Cardiac muscle cell (in vitro differentiated cells and primary cell): ENCODE data around the gene ARHGAP26. TPM values are rescaled to one million over a fixed set of nuclear protein-coding genes. Genes with fewer than 3 reads are reported as not detected.
"Not testable (repeated sequence)": the region's sequence is repeated elsewhere in the genome, so short reads cannot be mapped to it uniquely, and the experiment has no call there.

ENCODE experiments used
- DNase-seq, 2 donors: peaks; one replicate each; pipeline versions ENCODE4 v3.0.0 to v3.0.0-alpha.2; 2010 to 2017; ENCODE audit warnings: low read depth in 1 of 2, low spot score in 1 of 2
- H3K27ac ChIP-seq: fragments of 200-600 bp; sonication (generic); 2 replicates; pipeline ENCODE4 v1.5.1; 2016
- H3K27me3 ChIP-seq: fragments of 200-600 bp; sonication (generic); 2 replicates; pipeline ENCODE4 v1.6.0; 2016; ENCODE audit warnings: control low read depth
- H3K36me3 ChIP-seq: fragments of 200-600 bp; sonication (generic); 2 replicates; pipeline ENCODE4 v1.5.1; 2016; ENCODE audit warnings: control low read depth
- H3K4me1 ChIP-seq: fragments of 200-600 bp; sonication (generic); 2 replicates; pipeline ENCODE4 v1.8.1; 2017; ENCODE audit warnings: low read depth, mild to moderate bottlenecking, mixed run types
- H3K4me3 ChIP-seq: fragments of 200-600 bp; sonication (generic); 2 replicates; pipeline ENCODE4 v1.5.1; 2016; ENCODE audit warnings: mild to moderate bottlenecking
- H3K9me3 ChIP-seq: fragments of 200-600 bp; sonication (generic); 2 replicates; pipeline ENCODE4 v1.5.1; 2017; ENCODE audit warnings: low read depth, mild to moderate bottlenecking, control low read depth
- polyA plus RNA-seq: library from polyadenylated mRNA; unstranded; fragments of >200 nt; fragmentation: Nextera tagmentation; extraction: Ambion mirVana; gene quantifications from 2 replicates; pipeline ENCODE4 v1.2.1, GENCODE V29; 2016
- total RNA-seq: library from RNA; depleted of rRNA; stranded (reverse); fragments of >200 nt; gene quantifications from 2 replicates; pipeline ENCODE4 v1.2.3, GENCODE V29; 2016
- TF ChIP-seq, protein P1 (sequence below): IDR thresholded peaks from 2 replicates; pipeline ENCODE4 v1.5.1; 2012; ENCODE audit warnings: low read depth, mild to moderate bottlenecking, low read length

Gene ARHGAP26
- total and polyA plus RNA-seq, 2 experiments from 2014 or later = 12.7 to 16.2 TPM

DNA sequence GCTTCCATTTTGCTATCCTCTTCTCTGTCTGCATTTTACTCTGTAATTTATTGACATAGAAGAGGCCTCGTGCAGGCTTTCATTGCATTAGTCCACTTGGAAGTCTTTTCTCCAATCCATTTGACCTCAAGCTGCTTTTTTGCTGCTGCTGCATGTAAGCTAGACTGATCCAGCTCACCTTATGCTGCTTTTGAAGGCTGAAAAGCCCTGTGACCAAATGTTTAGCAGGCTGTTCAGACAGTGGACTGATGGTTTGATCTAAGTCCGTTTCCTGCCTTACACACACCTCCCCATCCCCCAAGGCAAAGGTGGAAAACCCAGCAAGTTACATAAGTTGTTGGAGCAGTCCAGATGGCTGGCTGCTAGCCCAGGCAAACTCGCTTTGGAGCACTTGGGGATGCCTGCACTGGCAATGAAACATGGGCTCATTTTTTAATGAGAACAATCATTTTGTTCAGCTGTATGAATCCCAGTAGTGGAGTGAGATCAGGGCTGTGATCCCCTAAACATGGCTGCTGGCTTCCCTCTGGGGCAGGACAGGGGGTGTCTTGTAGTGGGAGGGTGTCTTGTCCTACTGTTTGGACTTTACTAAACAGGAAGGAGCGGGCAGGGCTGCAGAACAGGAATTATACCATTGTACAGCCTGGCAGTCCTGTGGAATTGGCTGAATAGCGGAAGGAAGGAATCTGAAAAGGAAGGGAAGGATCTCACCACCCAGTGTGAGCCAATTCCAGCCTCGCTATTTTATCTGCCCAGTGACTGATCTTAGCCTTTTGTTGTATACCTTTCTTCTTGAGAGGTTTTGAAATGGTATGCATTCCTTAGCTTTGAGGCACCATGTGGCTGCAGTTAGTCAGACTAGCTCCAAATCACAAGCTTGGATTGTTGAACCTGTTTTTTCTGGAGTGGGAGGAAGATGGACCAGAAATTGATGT lies 212.0 kb downstream of the ARHGAP26 start:
- TF ChIP-seq, protein P1, sequence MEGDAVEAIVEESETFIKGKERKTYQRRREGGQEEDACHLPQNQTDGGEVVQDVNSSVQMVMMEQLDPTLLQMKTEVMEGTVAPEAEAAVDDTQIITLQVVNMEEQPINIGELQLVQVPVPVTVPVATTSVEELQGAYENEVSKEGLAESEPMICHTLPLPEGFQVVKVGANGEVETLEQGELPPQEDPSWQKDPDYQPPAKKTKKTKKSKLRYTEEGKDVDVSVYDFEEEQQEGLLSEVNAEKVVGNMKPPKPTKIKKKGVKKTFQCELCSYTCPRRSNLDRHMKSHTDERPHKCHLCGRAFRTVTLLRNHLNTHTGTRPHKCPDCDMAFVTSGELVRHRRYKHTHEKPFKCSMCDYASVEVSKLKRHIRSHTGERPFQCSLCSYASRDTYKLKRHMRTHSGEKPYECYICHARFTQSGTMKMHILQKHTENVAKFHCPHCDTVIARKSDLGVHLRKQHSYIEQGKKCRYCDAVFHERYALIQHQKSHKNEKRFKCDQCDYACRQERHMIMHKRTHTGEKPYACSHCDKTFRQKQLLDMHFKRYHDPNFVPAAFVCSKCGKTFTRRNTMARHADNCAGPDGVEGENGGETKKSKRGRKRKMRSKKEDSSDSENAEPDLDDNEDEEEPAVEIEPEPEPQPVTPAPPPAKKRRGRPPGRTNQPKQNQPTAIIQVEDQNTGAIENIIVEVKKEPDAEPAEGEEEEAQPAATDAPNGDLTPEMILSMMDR = no peak
- Histone ChIP-seq H3K27me3 (no peaks in the 10 kb centered on the region), H3K4me3 (no peak overlapping the region), H3K27ac (peak overlapping the region; percentile 42), H3K9me3 (no peaks in the 10 kb centered on the region), H3K4me1 (peaks cover 10% of the 10 kb centered on the region), H3K36me3 (no peaks in the 10 kb centered on the region)
- peak; percentile 11 to 78 for DNase-seq

DNA sequence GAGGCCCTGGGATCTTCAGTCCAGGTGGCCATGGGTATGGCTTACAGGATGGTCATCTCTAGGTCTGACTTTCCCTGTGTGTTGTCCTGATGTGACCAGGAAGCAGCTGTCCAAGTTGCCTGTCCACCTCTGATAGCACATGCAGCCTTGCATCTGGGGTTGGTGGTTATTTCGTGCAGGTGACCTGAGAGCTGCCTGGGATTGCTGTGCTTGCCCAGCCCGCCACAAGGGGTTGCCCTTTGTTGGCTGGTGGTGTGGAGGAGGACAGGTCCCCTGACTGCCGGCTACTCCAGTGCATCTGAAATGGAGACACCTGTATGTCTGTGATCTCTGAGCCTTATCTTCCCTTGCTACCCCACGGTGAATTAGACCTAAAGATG lies 212.6 kb downstream of the ARHGAP26 start:
- no peaks in the 10 kb centered on the region for H3K27me3 ChIP-seq
- TF ChIP-seq, protein P1 = peak; percentile 2
- no peaks in the 10 kb centered on the region for H3K9me3 ChIP-seq
- H3K27ac ChIP-seq = peak overlapping the region; percentile 42
- peaks cover 10% of the 10 kb centered on the region for H3K4me1 ChIP-seq
- no peaks in the 10 kb centered on the region for H3K36me3 ChIP-seq
- no peak for DNase-seq
- no peak overlapping the region for H3K4me3 ChIP-seq

DNA sequence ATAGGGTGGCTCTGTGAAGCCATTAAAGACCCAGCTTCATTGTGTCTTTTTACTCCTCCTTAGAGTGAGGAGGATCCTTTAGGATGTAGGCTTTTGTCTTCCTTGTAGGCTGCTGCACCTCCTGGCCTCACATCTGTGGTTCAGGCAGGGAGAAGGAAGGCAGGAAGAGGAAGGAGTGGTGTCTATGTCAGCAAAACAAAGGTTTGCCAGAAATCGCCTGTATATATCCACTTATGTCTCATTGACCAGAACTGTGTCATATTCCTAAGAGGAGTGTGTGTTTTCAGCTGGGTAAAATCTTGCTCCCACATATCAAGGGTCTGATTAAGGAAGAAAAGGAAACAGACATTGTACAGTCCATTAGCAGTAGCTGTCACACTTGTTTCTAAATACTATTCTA lies 213.8 kb downstream of the ARHGAP26 start:
- Histone ChIP-seq H3K4me1 (peaks cover 10% of the 10 kb centered on the region), H3K9me3 (no peaks in the 10 kb centered on the region), H3K36me3 (no peaks in the 10 kb centered on the region), H3K27me3 (no peaks in the 10 kb centered on the region), H3K4me3 (no peak overlapping the region), H3K27ac (peak overlapping the region; percentile 12)
- DNase-seq = no peak
- TF ChIP-seq, protein P1 = no peak

DNA sequence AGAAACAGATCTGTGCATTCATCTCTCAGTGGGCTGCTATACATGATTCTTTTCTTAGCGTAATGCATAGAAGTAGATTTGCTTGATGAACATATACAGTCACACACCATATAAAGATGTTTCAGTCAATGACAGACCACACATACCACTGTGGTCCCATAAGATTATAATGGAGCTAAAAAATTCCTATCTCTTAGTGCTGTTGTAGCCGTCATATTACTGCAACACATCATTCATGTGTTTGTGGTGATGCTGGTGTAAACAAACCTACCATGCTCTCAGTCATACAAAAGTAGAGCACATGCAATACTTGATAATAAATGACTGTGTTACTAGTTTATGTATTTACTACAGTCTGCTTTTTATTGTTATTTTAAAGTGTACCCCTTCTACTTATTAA lies 214.3 kb downstream of the ARHGAP26 start:
- H3K27ac ChIP-seq = no peak overlapping the region
- H3K4me1 ChIP-seq = peaks cover 10% of the 10 kb centered on the region
- TF ChIP-seq, protein P1 = no peak
- H3K9me3 ChIP-seq = no peaks in the 10 kb centered on the region
- no peaks in the 10 kb centered on the region for H3K27me3 ChIP-seq
- no peaks in the 10 kb centered on the region for H3K36me3 ChIP-seq
- no peak overlapping the region for H3K4me3 ChIP-seq
- no peak for DNase-seq

DNA sequence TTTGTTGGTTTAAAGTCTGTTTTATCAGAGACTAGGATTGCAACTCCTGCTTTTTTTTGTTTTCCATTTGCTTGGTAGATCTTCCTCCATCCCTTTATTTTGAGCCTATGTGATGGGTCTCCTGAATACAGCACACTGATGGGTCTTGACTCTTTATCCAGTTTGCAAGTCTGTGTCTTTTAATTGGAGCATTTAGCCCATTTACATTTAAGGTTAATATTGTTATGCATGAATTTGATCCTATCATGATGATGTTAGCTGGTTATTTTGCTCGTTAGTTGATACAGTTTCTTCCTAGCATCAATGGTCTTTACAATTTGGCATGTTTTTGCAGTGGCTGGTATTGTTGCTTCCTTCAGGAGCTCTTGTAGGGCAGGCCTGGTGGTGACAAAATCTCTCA lies 219.1 kb downstream of the ARHGAP26 start:
- H3K4me3 ChIP-seq, H3K9me3 ChIP-seq, DNase-seq, H3K4me1 ChIP-seq, H3K27ac ChIP-seq, H3K27me3 ChIP-seq, H3K36me3 ChIP-seq: not testable (repeated sequence)

DNA sequence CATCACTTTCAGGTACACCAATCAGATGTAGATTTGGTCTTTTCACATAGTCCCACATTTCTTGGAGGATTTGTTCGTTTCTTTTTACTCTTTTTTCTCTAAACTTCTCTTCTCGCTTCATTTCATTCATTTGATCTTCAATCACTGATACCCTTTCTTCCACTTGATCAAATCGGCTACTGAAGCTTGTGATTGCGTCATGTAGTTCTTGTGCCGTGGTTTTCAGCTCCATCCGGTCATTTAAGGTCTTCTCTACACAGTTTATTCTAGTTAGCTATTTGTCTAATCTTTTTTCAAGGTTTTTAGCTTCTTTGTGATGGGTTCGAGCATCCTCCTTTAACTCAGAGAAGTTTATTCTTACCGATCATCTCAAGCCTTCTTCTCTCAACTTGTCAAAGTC lies 219.9 kb downstream of the ARHGAP26 start:
- not testable (repeated sequence) for H3K27me3 ChIP-seq, DNase-seq, H3K27ac ChIP-seq

More for the DNA sequence above, 219.9 kb downstream of the ARHGAP26 start:
- not testable (repeated sequence) for H3K9me3 ChIP-seq, H3K4me3 ChIP-seq, H3K4me1 ChIP-seq, H3K36me3 ChIP-seq
